ENCODE measurements around the gene ZNF844. TPM values are rescaled to one million over a fixed set of nuclear protein-coding genes. Genes with fewer than 3 reads are reported as not detected.

Gene ZNF844
- 10 to 100 TPM; 34.8 to 37.8 TPM for total RNA-seq
- 1 to 10 TPM; 3.6 to 4.1 (median 4.0) TPM for polyA plus RNA-seq
- total RNA-seq: 5.2 to 34.4 (median 14.1) reads per million in 6 experiments

GRCh38 chr19:12064590-12065538, at the start of gene ZNF844:
Gene ZNF844, plus strand, starts transcription at chr19:12064731. Its CDS starts 143 bp downstream, at chr19:12064874.
- POLR2A ChIA-PET: interaction anchor here (0.5 to 1.9 kb wide), 15 partner anchors 9 to 718 kb away, joined by 3 to 7 read pairs (median 4); partner anchors contain the start of genes ZNF136, ZNF20, ZNF433 and ZNF441
- H3K4me1 Mint-ChIP-seq: peaks cover 3 to 16% (median 9%) of the 10 kb centered on the region in 4 donors

GRCh38 chr19:12015015-12015752, 49.3 kb upstream of the ZNF844 start:
- DNase-seq: no peak
- Mint-ChIP-seq H3K27ac (no peak overlapping the region), H3K4me3 (no peak overlapping the region), H3K9me3 (peaks cover 11 to 98% (median 44%) of the 10 kb centered on the region in 9 donors), H3K36me3 (peaks cover 49 to 81% (median 68%) of the 10 kb centered on the region in 3 donors), H3K4me1 (no peaks in the 10 kb centered on the region), H3K27me3 (no peaks in the 10 kb centered on the region)
- no peak for ATAC-seq
- POLR2A ChIA-PET: interaction anchor here (1.1 kb wide), 1 partner anchor 20 kb away, joined by 3 read pairs; the partner anchor contains the start of gene ZNF433

More at GRCh38 chr19:12064590-12065538, at the start of gene ZNF844:
- Mint-ChIP-seq H3K4me3 (peak within 1 kb of the TSS; percentile 82 to 94 (median 91)), H3K27ac (peak within 1 kb of the TSS; percentile 80 to 94 (median 90)), H3K27me3 (no peaks in the 10 kb centered on the region), H3K36me3 (peaks cover 8 to 22% (median 15%) of the 10 kb centered on the region in 3 donors), H3K9me3 (peaks cover 0 to 38% (median 4%) of the 10 kb centered on the region in 9 donors)
- DNase-seq (peak; percentile 47 to 87 (median 75)), ATAC-seq (peak; percentile 87 to 88)

GRCh38 chr19:12015753-12016116, 48.8 kb upstream of the ZNF844 start:
- POLR2A ChIA-PET: interaction anchor here (1.1 kb wide), 1 partner anchor 19 kb away, joined by 3 read pairs; the partner anchor contains the start of gene ZNF433
- H3K36me3 Mint-ChIP-seq: peaks cover 49 to 81% (median 66%) of the 10 kb centered on the region in 3 donors
- no peaks in the 10 kb centered on the region for H3K4me1 Mint-ChIP-seq
- peaks cover 11 to 98% (median 44%) of the 10 kb centered on the region in 9 donors for H3K9me3 Mint-ChIP-seq
- H3K27me3 Mint-ChIP-seq: no peaks in the 10 kb centered on the region
- no peak for ATAC-seq
- H3K27ac Mint-ChIP-seq: no peak overlapping the region
- DNase-seq: no peak
- no peak overlapping the region for H3K4me3 Mint-ChIP-seq

- POLR2A ChIA-PET: interaction anchor here (1.0 kb wide), 1 partner anchor 110 kb away, joined by 3 read pairs; no protein-coding TSS in a partner anchor
- Mint-ChIP-seq H3K36me3 (peaks cover 2 to 14% (median 4%) of the 10 kb centered on the region in 3 donors), H3K27me3 (peaks cover 0 to 15% (median 0%) of the 10 kb centered on the region in 5 donors), H3K9me3 (peaks cover 0 to 32% (median 2%) of the 10 kb centered on the region in 9 donors), H3K27ac (peak overlapping the region in 8 of 10 donors; percentile 5 to 85 (median 62)), H3K4me3 (peak overlapping the region; percentile 28 to 83 (median 72)), H3K4me1 (peaks cover 0 to 19% (median 10%) of the 10 kb centered on the region in 4 donors)
- no peak for ATAC-seq
- DNase-seq: no peak
These were observed 30.3 kb upstream of the ZNF844 start for GRCh38 chr19:12034198-12034597.

- peaks cover 2 to 12% (median 4%) of the 10 kb centered on the region in 3 donors for H3K36me3 Mint-ChIP-seq
- POLR2A ChIA-PET: interaction anchor here (0.5 to 1.1 kb wide), 6 partner anchors 19 to 111 kb away, joined by 3 to 5 read pairs (median 3); partner anchors contain the start of gene ZNF844
- no peak for ATAC-seq
- H3K27ac Mint-ChIP-seq: peak overlapping the region in 9 of 10 donors; percentile 5 to 85 (median 57)
- H3K4me3 Mint-ChIP-seq: peak overlapping the region; percentile 28 to 83 (median 72)
- H3K4me1 Mint-ChIP-seq: peaks cover 0 to 19% (median 10%) of the 10 kb centered on the region in 4 donors
- peaks cover 0 to 32% (median 2%) of the 10 kb centered on the region in 9 donors for H3K9me3 Mint-ChIP-seq
- DNase-seq: no peak
- H3K27me3 Mint-ChIP-seq: peaks cover 0 to 15% (median 0%) of the 10 kb centered on the region in 5 donors
These were observed 29.9 kb upstream of the ZNF844 start for GRCh38 chr19:12034620-12035019.

DNA sequence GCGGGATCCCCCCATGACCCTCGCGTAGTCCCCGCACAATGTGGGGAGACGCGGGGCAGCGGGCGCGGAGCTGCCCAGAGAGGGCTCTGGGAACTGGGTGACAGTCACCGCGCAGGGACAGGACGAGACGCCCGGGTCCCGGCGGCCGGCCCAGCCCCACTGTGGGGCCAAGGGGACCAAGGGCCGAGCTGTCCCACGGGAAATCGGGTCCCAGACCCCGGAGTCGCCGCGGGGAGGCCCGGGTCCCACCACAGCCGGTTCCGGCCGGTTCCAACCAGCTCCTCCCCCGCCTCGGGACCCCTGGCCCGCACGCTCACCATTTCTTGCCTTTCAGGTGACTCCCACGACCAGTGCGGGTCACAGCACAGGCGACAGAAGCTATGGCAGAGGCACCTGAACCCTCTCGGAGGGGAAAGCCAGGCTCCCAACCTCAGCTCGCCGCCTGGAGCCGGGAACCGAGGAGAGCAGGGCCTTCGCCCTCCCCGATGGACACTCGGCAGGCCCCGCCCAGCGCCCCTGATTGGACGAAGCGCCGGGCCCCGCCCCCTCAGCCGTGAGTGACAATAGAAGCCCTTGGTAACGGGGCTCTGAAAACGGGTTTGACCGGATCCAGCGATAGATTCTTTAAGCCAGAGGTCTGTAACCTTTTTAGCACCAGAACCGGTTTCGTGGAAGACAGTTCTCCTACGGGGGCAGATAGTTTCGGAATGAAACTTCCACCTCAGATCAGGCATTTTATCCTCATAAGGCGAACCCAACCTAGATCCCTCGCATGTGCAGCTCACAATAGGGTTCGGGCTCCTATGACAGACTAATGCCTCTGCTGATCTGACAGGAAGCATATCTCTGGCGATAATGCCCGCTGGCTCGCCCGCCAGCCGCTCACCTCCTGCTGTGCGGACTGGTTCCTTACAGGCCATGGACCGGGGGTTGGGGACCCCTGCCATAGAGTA, 29.0 kb upstream of the ZNF844 start, which contains the start of gene ZNF433:
ZNF433 (minus strand) TSS at position 460 of the 953 bp plus-strand sequence; CDS start at position 320, 140 bp downstream.
- H3K36me3 Mint-ChIP-seq: peaks cover 0 to 10% (median 1%) of the 10 kb centered on the region in 3 donors
- H3K4me1 Mint-ChIP-seq: peaks cover 0 to 19% (median 10%) of the 10 kb centered on the region in 4 donors
- peak within 1 kb of the TSS; percentile 75 to 96 (median 91) for H3K4me3 Mint-ChIP-seq
- H3K27me3 Mint-ChIP-seq: peaks cover 0 to 15% (median 0%) of the 10 kb centered on the region in 5 donors
- H3K27ac Mint-ChIP-seq: peak within 1 kb of the TSS in 9 of 10 donors; percentile 56 to 90 (median 85)
- peak; percentile 92 to 93 for ATAC-seq
- H3K9me3 Mint-ChIP-seq: peaks cover 0 to 30% (median 2%) of the 10 kb centered on the region in 9 donors
- POLR2A ChIA-PET: interaction anchor here (0.5 to 1.4 kb wide), 8 partner anchors 20 to 238 kb away, joined by 3 to 5 read pairs (median 3); partner anchors contain the start of genes ZNF491 and ZNF844
- DNase-seq: peak; percentile 4 to 86 (median 62)

DNA sequence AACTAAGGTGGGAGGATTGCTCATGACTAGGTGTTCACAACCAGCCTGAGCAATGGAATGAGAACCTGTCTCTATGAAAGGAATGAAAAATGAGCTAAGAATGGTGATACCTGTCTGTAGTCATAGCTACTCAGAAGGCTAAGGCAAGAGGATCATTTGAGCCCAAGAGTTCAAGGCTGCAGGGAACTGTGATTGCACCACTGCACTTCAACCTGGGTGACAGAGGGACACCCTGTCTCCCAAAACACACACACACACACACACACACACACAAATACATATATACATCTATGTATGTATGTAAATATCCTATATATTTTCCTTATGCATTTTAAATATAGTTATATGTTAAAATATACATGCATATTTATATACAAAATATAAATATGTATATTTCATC, 21.6 kb upstream of the ZNF844 start:
- no peak for ATAC-seq
- H3K4me1 Mint-ChIP-seq: no peaks in the 10 kb centered on the region
- no peak for DNase-seq
- peaks cover 0 to 64% (median 23%) of the 10 kb centered on the region in 9 donors for H3K9me3 Mint-ChIP-seq
- H3K27ac Mint-ChIP-seq: no peak overlapping the region
- no peak overlapping the region for H3K4me3 Mint-ChIP-seq
- POLR2A ChIA-PET: no interaction called here
- H3K36me3 Mint-ChIP-seq: peaks cover 18 to 62% (median 31%) of the 10 kb centered on the region in 3 donors
- H3K27me3 Mint-ChIP-seq: peaks cover 0 to 2% (median 0%) of the 10 kb centered on the region in 5 donors

DNA sequence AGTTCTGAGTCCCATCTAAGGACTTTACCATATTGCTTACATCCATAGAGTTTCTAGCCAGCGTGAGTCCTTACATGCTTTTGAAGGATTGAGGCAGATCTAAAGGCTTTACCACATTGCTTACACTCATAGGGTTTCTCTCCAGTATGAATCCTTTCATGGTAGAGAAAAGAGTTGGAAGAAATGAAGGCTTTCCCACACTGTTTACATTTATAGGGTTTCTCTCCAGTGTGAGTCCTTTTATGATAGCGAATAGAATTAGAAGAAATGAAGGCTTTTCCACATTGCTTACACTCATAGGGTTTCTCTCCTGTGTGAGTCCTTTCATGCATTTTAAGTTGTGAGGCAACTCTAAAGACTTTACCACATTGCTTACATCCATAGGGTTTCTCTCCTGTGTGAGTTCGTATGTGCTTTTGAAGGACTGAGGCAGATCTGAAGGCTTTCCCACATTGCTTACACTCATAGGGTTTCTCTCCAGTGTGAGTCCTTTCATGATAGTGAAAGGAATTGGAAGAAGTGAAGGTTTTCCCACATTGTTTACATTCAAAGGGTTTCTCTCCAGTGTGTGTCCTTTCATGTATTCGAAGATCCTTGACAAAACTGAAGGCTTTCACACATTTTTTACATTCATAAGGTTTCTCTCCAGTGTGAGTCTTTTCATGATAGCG, 20.6 kb upstream of the ZNF844 start:
- H3K4me3 Mint-ChIP-seq: no peak overlapping the region
- peaks cover 18 to 61% (median 31%) of the 10 kb centered on the region in 3 donors for H3K36me3 Mint-ChIP-seq
- H3K27me3 Mint-ChIP-seq: peaks cover 0 to 2% (median 0%) of the 10 kb centered on the region in 5 donors
- no peak for ATAC-seq
- H3K4me1 Mint-ChIP-seq: no peaks in the 10 kb centered on the region
- peaks cover 0 to 66% (median 23%) of the 10 kb centered on the region in 9 donors for H3K9me3 Mint-ChIP-seq
- no peak overlapping the region for H3K27ac Mint-ChIP-seq
- POLR2A ChIA-PET: no interaction called here
- no peak for DNase-seq

DNA sequence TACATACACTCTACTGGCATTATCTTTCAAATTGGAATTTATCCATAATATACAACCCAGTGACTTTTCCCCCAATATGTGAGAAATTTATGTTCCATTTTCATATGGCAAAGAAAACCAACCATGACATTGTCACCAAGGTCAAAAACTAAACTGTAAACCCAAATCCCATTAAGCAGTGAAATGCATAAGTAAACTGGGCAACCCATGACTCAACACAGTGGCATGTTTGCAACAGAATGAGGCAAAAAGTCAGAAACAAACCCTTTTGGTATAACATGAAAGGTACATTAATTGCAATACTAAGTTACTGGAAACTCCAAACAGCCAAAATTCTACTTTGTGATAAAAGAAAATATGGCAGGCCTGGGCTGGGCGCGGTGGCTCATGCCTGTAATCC, 16.7 kb upstream of the ZNF844 start:
- Mint-ChIP-seq H3K27ac (no peak overlapping the region), H3K9me3 (peaks cover 0 to 48% (median 25%) of the 10 kb centered on the region in 9 donors), H3K4me1 (peaks cover 8 to 11% (median 9%) of the 10 kb centered on the region in 4 donors), H3K36me3 (peaks cover 16 to 45% (median 32%) of the 10 kb centered on the region in 3 donors), H3K27me3 (peaks cover 3 to 10% (median 7%) of the 10 kb centered on the region in 5 donors), H3K4me3 (no peak overlapping the region)
- DNase-seq (no peak), ATAC-seq (no peak)
- POLR2A ChIA-PET: no interaction called here

DNA sequence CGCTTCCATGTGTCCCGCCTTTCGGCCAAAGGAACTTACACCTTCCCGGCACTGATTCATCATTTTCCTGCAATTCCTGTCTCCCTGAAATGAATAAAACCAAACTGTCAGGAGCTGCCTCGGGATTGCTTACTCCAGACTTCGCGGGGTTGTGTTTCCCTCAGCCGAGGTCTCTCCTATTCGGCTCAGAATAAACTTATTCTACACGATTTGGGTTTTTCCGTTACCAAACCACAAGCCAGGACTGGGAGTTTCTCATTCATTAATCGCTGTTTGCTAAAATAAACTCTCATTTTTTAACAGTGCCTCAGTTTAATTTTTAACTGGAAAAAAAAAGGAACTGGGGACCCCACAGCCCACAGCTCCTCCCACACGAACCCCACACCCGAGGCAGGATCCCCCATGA, 12.4 kb upstream of the ZNF844 start:
- Mint-ChIP-seq H3K36me3 (peaks cover 4 to 10% (median 5%) of the 10 kb centered on the region in 3 donors), H3K27ac (peak overlapping the region in 4 of 10 donors; percentile 2 to 71 (median 68)), H3K27me3 (peaks cover 5 to 26% (median 10%) of the 10 kb centered on the region in 5 donors), H3K4me3 (peak overlapping the region; percentile 74 to 91 (median 82)), H3K4me1 (peaks cover 13 to 17% (median 15%) of the 10 kb centered on the region in 4 donors), H3K9me3 (peaks cover 0 to 16% (median 0%) of the 10 kb centered on the region in 9 donors)
- POLR2A ChIA-PET: interaction anchor here (0.6 to 0.9 kb wide), 2 partner anchors 14 to 254 kb away, joined by 3 read pairs; partner anchors contain the start of gene ZNF491
- ATAC-seq: peak; percentile 39 to 61
- peak in 1 of 10 donors; percentile 6 for DNase-seq
